HTERT RPE-1 (cell line): ENCODE measurements around the gene HSD3B7.
"Not testable (repeated sequence)": the region's sequence is repeated elsewhere in the genome, so short reads cannot be mapped to it uniquely, and the experiment has no call there.

ENCODE experiments used
- in situ Hi-C: fragments of 300-500 bp; cut with MboI; formaldehyde crosslinking; loops from 4 replicates; pipeline ENCODE4 v1.14.3; 2020; ENCODE audit warnings: low sequenced_read_pairs

Gene HSD3B7

DNA sequence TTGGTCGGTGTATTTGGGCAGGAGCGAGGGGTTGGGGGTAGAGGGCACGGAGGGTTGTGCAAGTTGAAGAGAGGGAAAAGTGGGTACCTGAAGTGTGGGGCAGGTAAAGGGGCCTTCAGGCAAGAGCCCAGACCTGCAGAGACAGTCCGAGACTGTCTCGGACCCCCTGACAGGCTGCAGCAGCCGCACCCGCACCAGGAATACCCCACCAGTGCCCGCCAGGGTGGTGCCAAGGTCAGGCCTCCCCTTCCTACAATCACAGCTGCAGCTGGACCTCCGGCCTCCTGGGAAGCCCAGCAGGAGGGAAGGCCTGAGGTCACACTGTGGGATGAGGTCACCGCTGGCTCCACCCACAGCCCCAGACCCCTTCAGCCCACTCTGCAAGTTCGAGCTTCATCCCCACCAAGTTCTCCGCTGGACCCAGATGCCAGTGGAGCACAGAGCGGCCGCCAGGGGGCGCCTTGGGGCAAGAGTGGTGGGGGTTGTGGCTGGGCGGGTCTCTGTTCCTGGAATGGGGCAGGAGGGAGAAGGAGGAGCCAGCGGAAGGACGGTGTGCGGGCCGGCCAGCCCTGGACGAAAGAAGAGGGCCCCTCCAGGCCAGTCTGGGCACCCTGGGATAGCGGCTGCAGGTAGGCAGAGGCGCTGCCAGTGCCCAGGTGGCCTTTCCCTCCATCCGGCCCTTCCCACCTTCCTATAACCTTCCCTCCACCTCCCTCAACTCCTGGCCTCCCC, at the start of gene HSD3B7:
Gene HSD3B7 (plus strand): TSS at position 539 of the 732 bp plus-strand sequence. CDS start 452 bp downstream, outside the sequence.
- in situ Hi-C loops, result no loop called here

DNA sequence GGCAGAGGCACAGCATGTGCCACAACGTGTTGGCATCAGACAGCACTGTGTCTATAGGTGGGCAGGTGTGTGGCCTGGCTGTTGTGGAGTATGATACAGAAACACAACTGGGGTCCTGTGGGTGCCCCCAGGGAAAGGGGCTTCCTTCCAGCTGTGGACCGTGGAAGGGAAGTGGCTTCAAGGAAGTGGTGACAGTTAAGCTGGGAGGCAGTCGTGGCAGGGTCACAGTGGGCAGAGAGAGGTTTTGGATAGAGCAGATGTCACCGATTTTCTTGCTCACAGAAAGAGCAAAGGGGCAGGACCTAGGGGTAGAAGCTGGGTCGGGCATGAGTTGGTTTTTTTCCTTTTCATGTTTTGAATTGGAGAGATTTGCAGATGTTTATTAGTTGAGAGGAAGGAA, 47.3 kb upstream of the HSD3B7 start:
- in situ Hi-C loops, result no loop called here

DNA sequence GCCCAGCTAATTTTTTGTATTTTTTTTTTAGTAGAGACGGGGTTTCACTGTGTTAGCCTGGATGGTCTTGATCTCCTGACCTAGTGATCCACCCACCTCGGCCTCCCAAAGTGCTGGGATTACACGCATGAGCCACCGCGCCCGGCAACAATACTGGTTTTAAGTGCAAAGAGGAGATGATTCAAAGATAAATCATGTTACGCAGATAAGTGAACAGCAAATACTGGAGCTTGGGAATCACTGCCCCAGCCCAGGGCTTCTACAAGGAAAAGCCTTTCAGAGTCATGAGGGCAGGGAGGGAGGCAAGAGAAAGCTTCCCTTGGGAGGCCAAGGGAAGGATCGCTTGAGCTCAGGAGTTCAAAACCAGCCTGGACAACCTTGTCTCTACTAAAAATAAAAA, 45.4 kb upstream of the HSD3B7 start:
- in situ Hi-C loops, result not testable (repeated sequence)

DNA sequence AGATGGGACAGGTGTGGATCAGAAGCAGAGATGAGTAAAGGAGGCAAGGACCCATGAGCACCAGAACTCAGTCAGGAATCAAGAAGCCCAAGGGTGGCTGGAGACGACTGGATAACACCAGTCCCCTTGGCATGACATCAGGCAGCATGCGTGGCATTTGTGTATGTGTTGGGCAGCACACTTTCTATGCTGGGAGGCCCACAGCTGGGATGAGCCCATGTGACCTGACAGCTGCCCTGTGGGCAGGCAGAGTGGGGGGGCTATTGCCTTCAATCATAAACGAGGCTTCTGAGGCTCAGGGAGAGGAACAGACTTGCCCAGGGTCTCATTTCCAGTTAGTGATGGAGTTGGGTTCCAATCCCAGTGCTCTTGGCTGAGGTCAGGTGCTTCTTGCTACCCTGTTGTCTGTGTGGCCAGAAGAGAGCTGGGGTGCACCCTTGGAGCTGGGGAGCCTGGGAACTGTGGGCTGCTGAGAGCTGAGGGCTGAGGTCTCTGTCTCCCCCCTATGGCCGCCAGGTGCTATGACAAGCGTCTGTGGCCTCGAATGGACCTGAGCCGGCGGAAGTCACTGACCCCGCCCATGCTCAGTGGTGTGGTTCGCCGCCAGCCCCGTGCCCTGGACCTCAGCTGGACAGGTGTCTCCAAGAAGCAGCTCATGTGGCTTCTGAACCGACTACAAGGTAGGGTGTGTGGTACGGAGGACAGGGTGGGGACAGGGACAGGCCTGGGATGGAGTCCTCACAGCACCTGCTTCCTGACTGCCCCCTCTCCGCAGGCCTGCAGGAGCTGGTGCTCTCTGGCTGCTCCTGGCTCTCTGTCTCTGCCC, 43.2 kb upstream of the HSD3B7 start:
- in situ Hi-C loops, result no loop called here

GRCh38 chr16:30942426-30942806, 42.6 kb upstream of the HSD3B7 start:
- in situ Hi-C loops, result no loop called here

DNA sequence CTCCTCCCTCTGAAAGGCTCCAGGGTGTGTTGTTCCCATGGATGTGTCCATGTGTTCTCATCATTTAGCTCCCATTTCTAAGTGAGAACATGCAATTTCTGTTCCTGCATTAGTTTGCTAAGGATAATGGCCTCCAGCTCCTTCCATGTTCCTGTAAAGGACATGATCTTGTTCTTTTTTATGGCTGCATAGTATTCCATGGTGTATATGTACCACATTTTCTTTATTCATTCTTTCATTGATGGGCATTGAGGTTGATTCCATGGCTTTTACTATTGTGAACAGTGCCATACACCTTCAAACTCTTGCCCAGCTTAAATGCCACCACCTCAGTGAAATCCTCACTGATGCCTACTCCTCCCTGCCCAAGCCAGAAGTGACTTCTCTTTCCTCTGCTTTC, 40.7 kb upstream of the HSD3B7 start:
- in situ Hi-C loops, result no loop called here

GRCh38 chr16:30946671-30947540, 38.1 kb upstream of the HSD3B7 start:
- in situ Hi-C loops, result no loop called here

DNA sequence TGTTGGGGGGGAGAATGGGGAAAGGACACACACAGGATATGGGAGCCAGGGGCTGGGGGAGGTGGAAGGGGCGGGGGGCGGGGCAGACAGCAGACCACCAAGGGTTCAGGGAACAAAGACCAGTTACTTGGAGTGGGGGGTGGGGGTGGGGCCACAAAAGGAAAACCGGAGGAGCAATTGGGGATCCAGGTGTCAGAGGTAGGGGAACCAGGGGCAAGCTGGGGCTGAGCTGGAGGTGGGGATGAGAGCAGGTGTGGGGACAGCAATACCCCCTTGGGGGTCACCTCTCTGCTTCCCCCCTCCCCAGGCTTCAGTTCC, 37.5 kb upstream of the HSD3B7 start:
- in situ Hi-C loops, result no loop called here

DNA sequence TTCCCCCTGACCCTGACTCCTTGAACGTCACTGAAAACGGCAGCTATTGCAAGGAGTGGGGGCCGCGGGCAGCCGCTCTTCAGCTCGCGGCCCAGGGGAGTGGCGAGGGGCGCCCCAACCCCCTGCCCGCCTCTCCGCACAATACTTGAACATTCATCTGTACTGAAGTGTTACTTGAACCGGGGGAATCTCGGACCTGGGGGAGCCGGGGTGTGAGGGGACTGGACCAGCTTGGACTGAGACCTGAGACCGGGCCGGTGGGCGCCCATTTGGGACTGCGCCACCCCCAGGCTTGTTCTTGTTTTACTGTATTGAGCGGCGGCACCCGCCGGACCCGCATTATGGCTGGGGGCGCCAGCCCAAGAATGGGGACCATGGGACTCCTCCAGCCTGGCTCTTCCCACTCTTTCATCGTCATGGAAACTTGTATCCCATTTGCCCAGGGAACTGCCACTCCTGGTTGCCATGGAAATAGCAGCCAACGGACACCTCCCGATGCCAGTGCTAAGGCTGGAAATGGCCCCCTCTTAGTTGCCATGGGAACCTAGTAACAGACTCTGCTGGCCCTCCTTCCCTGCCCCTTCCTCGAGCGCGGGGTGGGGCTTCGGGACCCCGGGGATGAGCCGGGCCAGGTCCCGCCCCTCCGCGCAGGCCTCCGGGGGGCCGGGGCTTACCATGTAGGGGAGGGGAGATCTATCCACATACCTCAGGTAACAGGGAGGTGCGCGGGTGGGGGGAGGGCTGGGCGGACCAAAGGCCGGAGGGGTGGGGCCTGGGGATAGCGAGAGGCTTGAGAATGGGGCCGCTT, 36.9 kb upstream of the HSD3B7 start:
- in situ Hi-C loops, result no loop called here

GRCh38 chr16:30948667-30949649, 36.0 kb upstream of the HSD3B7 start, which contains the start of gene ORAI3:
ORAI3 (plus strand) TSS chr16:30949068; CDS start chr16:30949290, 222 bp downstream.
- in situ Hi-C loops, result no loop called here

GRCh38 chr16:30949650-30950515, 35.1 kb upstream of the HSD3B7 start:
- in situ Hi-C loops, result no loop called here

GRCh38 chr16:30950516-30951065, 34.4 kb upstream of the HSD3B7 start:
- in situ Hi-C loops, result no loop called here

- in situ Hi-C loops, result no loop called here
Measured at GRCh38 chr16:30951193-30951592, 33.8 kb upstream of the HSD3B7 start.

DNA sequence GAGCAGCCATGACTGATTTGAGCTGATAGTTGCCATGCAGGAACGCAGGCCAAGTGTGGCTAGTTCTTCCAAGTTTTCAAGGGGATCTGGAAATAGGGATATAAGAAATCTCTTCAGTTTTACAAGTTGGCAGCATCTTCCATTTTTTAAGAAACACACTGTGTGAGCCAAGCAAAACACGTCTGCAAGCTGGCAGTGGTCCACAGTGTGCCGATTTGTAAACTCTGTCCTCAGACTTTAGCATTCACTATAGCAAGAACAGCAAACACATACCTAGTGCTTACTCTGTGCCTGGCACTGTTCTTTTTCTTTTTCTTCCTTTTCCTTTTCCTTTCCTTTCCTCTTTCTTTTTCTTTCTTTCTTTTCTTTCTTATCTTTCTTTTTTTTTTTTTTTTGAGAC, 33.3 kb upstream of the HSD3B7 start:
- in situ Hi-C loops, result no loop called here

- in situ Hi-C loops, result no loop called here
Measured at GRCh38 chr16:30953111-30953510, 31.9 kb upstream of the HSD3B7 start.

GRCh38 chr16:30953511-30954124, 31.4 kb upstream of the HSD3B7 start:
- in situ Hi-C loops, result no loop called here

GRCh38 chr16:30954993-30955392, 30.0 kb upstream of the HSD3B7 start:
- in situ Hi-C loops, result no loop called here
